GM13976 (cell line): ENCODE measurements around the gene ANKRD11.

Source experiments
- DNase-seq: peaks from one replicate; pipeline ENCODE4 v3.0.0; 2012; ENCODE audit warnings: low spot score
- in situ Hi-C: fragments of 300-500 bp; cut with MboI; formaldehyde crosslinking; loops from one replicate; pipeline ENCODE4 v1.12.0; 2022; ENCODE audit warnings: low sequenced_read_pairs, mixed read lengths, inconsistent platforms; ENCODE audit not compliant: unreplicated experiment
- TF ChIP-seq, protein P1 (sequence below): IDR thresholded peaks from 2 replicates; pipeline ENCODE4 v1.5.1; 2012; ENCODE audit warnings: borderline replicate concordance, mild to moderate bottlenecking; ENCODE audit not compliant: insufficient read depth; ENCODE audit errors: extremely low read depth, missing control alignments, control extremely low read depth

ANKRD11 gene

GRCh38 chr16:89489898-89490438 lies 393 bp downstream of the ANKRD11 start:
- peak; percentile 18 for DNase-seq
- in situ Hi-C loops = loop anchor here (10.0 kb wide), 2 partner anchors 65 to 155 kb away; no protein-coding TSS in a partner anchor
- TF ChIP-seq, protein P1, sequence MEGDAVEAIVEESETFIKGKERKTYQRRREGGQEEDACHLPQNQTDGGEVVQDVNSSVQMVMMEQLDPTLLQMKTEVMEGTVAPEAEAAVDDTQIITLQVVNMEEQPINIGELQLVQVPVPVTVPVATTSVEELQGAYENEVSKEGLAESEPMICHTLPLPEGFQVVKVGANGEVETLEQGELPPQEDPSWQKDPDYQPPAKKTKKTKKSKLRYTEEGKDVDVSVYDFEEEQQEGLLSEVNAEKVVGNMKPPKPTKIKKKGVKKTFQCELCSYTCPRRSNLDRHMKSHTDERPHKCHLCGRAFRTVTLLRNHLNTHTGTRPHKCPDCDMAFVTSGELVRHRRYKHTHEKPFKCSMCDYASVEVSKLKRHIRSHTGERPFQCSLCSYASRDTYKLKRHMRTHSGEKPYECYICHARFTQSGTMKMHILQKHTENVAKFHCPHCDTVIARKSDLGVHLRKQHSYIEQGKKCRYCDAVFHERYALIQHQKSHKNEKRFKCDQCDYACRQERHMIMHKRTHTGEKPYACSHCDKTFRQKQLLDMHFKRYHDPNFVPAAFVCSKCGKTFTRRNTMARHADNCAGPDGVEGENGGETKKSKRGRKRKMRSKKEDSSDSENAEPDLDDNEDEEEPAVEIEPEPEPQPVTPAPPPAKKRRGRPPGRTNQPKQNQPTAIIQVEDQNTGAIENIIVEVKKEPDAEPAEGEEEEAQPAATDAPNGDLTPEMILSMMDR = no peak

DNA sequence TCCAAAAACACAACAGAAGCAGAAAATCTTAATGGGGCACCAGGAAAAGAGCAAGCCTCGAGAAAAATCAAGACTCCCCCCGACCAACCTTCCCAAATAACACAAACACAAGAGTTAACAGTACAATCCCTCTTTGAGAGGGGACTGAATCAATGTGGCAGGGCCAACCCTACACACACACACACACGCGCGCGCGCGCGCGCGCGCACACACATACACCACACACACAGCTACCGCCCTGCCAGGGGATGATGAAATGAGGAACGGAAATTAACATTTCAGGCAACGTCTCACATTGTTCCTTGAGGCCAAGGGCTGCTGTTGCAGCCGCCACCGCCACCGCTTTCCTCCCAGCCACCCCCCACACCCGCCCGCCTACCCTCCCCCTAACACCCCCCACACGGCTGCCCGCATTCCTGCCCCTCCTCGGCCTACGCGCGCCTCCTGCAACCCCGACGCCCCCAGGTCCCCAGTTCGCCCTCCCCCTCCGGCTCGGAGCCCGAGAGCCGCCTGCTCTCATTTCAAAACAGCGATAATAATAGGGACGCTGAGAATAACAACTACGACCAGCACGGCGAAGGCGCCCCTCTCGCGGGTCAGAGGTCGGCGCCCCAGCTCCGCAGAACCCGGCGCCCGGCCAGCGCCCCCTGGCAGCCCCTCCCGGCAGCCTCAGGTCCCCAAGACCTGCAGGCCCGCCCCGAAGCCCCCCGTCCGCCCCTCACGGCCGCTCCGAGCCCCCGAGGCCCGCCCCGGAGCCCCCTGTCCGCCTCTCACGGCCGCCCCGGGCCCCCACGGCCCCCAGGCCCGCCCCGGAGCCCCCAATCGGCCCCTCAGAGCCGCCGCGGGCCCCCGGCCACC lies 1.1 kb downstream of the ANKRD11 start:
- in situ Hi-C loops = loop anchor here (10.0 kb wide), 2 partner anchors 64 to 154 kb away; no protein-coding TSS in a partner anchor
- TF ChIP-seq, protein P1 = peak; percentile 3
- DNase-seq = peak; percentile 79

DNA sequence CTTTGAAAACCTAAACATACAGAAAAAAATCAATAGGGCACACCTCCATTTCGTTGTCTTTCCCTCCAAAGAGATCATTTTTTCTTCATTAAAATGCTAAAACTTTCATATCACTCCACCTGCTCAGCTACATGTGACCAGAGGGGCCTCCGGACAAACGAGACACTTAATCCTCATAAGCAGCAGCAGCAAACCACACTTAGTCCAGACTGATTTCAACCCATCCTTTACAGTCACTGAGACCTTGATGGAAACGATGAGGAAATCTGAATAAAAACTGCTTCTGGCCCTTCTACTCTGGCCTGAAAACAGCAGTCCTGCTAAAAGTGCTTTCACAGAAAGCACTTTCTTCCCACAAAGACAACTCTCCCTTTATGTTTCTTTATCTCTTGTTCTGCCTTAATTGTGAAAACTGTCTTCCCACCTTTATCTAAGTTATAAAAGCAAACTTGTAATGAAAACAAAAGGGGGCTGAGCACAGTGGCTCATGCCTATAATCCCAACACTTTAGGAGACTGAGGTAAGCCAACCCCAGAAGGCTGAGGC lies 4.6 kb downstream of the ANKRD11 start:
- TF ChIP-seq, protein P1 = no peak
- no peak for DNase-seq

DNA sequence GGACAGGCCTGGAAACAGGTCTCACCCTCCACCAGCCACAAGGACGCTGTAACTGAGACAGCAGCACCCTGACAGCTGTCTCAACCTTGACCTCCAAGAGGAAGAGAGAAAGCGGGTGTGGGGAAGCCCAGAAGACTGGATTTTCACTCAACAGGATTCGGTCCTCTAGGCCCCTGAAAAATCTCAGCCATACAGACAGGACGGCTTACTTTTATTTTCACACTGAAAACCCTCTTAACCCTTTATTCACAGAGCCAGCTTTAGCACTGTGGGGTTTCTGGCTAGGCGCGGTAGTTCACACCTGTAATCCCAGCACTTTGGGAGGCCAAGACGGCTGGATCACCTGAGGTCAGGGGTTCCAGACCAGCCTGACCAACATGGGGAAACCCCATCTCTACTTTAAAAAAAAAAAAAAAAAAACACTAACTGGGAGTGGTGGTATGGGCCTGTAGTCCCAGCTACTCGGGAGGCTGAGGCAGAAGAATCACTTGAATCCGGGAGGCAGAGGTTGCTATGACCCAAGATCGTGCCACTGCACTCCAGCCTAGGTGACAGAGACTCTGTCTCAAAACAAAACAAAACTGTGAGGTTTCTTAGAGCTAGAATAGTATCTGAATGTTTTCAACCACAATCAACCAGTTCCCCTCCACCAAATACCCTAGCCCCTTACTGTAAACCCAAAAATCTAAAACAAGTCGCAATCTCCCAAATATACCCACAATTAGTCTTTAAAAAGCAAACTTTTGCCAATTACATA lies 5.3 kb downstream of the ANKRD11 start:
- TF ChIP-seq, protein P1 = no peak
- in situ Hi-C loops = loop anchor here (10.0 kb wide), 2 partner anchors 60 to 150 kb away; no protein-coding TSS in a partner anchor
- DNase-seq = peak; percentile 46

More for the DNA sequence above, 4.6 kb downstream of the ANKRD11 start:
- in situ Hi-C loops = loop anchor here (10.0 kb wide), 2 partner anchors 61 to 151 kb away; no protein-coding TSS in a partner anchor

DNA sequence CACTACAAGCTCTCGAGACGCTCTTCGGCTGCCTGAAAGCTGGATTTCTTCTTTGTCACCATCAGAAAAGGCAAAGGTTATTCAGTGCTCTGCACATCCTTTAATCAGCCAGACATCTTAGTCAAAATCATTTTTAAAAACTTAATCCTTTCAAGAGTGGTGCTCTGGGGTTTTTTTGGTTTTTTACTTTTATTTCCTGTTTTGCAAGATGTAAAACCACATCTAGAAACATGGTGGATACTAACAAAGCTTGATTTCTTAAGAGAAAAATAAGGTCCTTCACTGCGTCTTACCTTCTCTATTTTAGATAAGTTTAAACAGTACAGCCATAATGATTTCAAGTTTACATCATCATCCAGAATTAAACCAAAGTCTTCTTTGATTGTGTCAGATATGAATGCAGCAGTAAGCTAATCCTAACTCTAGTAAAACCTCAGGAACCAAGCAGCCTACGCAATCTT lies 6.3 kb downstream of the ANKRD11 start:
- no peak for DNase-seq
- in situ Hi-C loops = loop anchor here (10.0 kb wide), 2 partner anchors 59 to 149 kb away; no protein-coding TSS in a partner anchor
- TF ChIP-seq, protein P1 = no peak

DNA sequence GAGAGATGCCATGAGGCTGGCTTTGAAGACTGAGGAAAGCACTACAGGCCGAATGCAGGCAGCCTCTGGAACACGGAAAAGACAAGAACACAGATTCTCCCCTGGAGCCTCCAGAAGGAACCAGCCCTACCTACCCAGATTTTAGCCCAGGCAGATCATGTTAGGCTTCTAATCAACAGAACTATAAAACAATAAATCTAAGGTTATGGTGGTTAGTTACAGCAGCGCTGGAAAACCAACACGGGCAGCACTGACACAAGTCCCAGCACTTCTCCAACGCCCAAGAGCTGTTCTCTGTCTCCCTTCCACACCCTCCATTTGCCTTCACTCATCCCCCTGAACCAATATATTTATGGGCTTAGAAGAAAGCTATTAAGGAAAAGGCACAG lies 7.5 kb downstream of the ANKRD11 start:
- TF ChIP-seq, protein P1 = no peak
- no peak for DNase-seq
- in situ Hi-C loops = loop anchor here (10.0 kb wide), 2 partner anchors 58 to 148 kb away; no protein-coding TSS in a partner anchor
